NK-92 treated with Interleukin-12 subunit alpha and Interleukin-12 subunit beta, amount 100 ng/mL, for 24 hours (cell line): ENCODE results near the gene CASP2.

Experiments used
- DNase-seq: peaks from one replicate; lab custom pipeline; 2025; lab: John Stamatoyannopoulos, UW

The CASP2 gene

DNA sequence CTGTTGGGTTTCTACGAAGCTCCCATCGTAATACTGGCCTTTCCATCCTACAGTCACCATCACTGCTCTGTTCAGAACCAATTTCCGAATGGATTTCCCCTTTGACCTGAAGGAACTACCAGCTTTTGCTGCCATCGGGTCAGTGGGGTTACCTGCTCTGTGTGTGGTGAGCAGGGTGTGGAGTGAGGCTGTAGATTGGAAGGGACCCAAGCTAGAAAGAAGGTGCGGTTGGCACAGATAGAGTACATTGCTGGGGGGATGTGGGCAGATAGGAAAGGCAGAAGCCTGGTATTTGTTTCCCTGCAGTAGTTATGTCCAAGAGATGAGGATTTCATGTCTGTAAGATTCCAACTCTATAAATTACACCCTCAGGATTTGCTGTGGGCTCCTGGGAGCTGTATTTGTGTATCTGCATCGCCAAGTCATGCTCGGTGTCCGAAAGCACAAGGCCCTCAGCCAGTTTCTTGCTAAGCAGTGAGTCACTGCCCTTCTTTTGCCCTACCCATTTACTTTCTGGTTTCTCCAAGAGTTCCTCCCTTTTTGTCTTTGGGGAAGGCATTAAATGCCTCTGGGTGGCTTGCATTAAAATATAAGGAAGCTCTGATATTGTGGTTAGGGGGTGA is 43.1 kb downstream of the CASP2 start:
- no peak for DNase-seq

DNA sequence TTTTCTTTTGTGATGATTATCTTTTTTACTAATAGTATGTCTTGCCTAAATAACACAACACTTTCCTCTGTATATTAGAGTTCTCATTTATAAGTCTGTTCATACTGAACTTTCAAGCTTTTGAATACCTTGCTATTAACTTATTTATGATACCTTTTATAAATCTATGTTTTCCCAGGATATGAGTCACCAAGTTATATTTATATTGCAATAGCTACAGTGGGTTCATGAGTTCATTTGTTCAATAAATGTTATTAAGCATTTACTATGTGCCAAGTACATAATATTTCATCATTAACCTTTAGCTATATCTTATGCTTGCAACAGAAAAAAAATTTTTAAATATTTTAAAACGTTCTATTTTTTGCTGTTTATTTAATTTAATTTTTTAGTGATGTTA is 46.1 kb downstream of the CASP2 start:
- no peak for DNase-seq

DNA sequence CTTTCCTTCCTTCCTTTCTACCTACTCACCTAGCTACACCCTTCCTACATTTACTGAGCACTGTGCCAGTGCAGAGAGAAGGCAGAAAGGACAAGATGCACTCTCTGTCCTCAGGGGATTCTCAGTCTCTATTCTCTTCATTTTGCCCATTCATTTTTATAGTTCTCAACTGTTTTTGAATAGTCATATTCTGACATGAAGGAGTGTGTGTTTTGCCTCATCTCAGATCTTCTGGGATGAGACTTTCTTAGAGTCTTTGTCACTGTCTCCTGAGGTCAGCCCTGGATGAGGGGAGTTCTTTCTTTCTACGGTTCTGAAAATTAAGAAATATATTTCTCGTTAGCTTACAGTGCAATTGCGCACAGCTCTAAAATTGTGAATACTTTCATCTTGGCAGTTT is 49.1 kb downstream of the CASP2 start:
- no peak for DNase-seq

DNA sequence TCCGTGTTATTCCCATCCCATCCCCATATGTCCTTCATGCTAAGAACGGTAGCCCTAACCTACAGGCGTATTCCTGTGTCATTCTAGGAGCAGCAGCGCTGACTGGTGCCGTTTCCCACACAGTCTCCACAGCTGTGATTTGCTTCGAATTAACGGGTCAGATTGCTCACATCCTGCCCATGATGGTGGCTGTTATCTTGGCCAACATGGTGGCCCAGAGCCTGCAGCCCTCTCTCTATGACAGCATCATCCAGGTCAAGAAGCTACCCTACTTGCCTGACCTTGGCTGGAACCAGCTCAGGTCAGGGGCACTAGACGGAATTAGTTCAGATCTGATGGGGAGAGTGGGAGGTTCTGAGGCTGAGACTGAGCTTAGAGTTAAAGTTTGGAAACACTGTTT is 53.7 kb downstream of the CASP2 start:
- no peak for DNase-seq

DNA sequence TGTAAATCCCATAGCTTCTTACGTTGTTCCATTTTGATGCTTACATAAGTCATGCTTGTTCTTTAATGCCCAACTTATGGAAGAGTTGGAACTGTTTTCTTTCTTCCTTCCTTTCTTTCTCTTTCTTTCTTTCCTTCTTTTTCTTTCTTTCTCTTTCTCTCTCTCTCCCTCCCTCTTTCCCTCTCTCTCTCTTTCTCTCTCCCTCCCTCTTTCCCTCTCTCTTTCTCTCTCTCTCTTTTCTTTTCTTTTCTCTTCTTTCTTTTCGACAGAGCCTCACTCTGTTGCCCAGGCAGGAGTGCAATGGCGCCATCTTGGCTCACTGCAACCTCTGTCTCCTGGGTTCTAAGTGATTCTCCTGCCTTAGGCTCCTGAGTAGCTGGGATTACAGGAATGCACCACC is 55.4 kb downstream of the CASP2 start:
- no peak for DNase-seq

DNA sequence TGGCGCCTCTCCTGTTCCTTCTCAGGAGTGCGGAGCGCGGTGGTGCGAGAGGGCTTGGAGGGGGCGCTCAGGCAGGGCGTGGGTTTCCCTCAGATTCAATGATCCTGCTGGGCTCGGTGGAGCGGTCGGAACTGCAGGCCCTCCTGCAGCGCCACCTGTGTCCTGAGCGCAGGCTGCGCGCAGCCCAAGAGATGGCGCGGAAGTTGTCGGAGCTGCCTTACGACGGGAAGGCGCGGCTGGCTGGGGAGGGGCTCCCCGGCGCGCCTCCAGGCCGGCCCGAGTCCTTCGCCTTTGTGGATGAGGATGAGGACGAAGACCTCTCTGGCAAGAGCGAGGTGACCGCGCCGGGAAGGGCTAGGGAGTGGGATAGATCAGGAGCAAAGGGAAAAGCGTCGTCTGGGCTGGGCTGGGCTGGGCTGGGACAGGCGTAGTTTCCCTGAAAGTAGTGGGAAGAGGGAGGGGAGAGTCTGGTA is 57.3 kb downstream of the CASP2 start:
- no peak for DNase-seq

DNA sequence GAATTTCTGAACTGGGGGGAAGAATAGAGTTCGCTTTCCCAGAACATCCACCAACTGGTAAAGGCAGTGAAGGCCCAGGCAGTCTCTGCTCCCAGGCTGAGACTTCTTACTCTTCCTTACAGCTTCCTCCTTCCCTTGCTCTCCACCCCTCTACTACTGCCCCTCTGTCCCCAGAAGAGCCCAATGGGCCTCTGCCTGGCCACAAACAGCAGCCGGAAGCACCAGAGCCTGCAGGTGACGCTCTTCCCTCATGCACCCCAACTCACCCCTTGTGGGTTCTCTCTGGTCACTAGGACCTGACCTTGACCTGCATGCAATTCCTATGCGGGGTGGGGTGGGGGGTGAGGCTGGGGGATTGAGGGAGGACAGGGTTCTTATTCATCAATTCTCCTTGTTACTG is 57.9 kb downstream of the CASP2 start:
- no peak for DNase-seq

DNA sequence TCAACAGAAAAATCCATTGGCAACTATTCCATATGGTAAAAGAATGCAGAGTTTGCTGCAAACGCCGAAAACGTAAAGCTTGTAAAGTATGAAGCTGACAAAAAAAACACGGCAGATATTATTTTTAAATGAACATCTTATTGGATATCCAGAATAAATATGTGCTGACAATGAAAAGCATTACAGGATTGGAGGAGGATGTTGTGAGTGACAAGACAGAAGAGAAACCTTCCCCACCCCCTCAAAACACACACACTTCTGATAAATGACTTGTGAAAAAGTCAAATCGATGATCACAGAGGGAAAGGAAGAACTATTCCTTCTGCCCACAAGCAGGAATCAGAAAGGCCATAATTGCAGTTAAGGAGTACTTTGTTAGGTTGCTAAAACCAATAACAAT is 59.8 kb downstream of the CASP2 start:
- no peak for DNase-seq

DNA sequence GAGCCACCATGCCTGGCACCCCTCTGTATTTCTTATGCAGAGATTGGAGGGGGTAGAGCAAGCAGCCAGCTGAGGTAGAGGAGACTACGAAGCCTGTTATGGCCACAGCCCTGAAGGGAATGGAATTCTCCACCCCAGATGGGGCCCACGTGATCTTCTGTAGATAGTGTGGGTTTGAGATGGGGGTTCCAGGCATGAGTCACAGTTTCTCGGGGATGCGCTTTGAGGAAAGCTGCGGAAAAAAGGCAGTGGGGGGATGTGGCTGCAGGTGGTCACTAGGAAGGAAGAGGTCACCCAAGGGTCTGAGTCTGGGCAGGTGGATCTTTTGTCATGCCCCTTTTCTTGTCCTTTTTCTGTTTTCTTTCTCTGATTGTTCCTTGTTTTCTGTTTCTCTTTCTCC is 62.9 kb downstream of the CASP2 start:
- DNase-seq: no peak

DNA sequence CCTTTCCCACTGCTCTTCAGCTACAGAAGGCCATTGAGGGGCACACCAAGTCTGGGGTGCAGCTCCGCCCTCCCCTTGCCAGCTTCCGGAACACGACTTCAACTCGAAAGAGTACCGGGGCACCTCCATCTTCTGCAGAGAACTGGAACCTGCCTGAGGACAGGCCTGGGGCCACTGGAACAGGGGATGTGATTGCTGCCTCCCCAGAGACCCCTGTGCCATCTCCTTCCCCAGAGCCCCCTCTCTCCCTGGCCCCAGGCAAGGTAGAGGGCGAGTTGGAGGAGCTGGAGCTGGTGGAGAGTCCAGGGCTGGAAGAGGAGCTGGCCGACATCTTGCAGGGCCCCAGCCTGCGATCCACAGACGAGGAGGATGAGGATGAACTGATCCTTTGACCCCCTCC is 63.4 kb downstream of the CASP2 start:
- no peak for DNase-seq

DNA sequence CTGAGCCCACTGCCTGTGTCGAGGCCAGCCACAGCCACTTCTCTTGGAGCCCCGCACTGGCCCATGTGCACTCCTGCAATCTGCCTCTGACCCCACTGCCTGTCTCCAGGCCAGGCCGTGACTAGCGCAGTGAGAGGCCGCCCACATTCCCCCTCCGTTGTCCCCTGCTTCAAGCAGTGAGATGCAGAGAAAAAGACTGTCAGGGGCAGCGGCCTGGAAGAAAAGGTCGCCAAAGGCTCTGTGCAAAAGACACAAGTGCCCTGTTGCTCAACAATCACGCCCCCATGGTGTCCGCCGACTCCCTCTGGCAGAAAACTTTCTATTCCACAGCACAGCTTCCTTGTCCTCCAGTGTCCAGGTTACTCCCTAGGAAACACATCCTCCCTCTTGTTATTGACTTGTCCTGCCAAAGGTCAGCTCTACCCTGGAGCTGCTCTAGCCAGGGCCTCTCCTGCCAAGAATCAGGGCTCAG is 64.4 kb downstream of the CASP2 start:
- no peak for DNase-seq

DNA sequence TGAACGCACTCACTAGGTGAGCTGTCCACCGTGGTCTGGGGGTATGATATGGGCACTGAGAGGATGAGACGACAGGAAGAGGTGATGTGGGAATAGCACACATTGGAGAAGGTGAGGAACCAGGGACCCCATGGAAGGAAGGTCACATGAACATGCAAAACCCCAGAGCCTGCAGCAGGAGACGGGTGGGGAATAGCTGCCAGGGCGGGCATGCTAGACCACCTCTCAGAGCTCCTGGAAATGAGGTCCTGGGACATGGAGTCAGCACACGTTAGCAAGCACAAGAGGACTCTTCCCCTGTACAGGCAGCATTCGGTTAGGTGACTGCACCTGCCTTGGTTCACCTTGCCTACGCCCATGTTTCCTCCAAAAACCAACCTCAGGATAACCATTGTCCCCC is 66.2 kb downstream of the CASP2 start:
- DNase-seq: no peak

DNA sequence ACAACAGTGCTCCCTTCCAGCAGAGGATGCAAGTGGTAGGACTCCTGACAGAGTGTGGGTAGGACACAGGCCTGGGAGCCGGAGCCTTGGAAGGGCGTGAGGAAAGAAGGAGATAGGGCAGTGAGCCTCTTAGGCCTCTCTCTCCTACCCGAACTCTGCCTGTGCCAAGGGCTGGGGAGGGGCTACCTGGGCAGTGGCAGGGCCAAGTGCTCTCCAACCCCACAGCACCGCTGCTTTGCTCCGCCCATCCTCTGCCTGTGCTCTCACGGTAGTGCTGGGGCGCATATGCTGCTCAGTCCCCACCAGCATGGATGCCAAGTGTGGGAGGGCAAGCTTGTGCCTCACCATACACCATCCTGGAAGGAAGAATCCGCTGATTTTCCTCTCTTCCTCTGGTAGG is 66.8 kb downstream of the CASP2 start:
- DNase-seq: no peak

DNA sequence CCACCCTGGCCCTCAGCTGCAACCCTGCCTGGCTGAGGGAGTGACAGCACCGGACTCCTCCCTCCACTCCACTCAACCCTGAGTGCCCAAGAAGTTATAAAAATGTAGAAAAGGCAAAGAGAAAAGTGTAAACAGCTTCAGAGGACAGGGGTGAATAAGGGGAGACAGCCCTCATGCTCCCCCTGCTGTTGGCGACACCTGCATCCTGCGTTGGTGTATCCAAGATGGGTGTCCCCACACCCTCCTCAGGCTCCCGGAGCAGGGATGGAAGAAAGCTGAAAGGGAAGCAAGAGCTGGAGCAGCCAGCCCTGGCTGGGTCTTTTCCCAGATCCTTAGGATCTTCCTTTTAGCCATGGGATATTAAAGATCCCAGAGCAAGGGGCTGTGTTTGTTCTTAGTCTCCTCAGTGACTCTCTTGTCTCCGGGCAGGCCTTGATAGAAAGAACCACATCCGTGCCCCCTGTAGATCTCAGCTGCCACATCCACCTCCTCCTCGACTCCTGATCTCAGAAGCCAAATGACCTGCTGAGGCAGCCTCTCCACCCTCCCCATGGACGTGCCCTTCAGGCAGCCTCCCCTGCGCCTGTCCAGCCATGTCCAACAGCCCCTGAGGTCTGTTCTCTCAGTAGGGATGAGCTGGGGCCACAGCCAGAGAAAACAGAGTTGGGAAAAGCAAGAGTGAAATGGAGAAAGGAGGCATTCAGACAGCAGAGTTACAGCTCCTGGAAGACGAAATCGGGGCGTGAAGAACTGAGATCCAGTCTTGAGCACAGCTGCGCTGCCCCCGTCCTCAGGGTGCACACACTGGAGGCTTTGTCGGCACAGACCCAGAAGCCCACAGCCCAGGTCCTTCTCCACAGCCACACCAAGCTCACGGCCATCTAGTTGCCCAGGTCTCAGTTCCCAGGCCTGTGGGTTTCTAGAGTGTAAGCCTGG is 67.6 kb downstream of the CASP2 start:
- no peak for DNase-seq

DNA sequence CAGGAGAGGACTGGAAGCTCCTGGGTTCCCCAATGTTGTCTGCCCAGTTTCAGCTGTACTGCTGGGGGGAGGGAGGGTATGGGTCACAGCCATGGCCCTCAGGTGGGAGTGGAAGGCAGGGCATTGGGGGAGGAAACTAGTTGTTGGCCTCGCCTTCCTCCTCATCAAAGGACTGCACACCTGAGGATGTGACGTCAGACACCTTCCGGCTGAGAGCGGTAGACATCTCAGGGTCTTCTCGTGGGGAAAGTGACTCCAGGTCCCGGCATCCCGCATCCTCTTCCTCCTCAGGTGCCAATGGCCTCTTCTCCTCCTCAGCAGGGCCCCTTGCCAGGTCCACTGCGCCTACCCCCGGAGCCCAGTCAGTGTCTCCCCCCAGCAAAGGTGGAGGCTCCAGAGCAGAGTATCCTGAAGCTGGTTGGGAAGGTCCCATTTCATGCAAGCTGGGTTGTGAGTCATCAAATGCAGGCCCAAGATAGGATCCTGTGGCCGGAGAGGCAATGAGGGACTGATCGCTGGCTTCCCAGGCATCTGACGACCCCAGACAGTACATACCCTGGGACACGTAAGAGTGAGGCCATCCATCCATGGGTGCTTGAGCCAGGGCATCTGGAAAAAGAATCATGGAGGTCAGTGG is 68.4 kb downstream of the CASP2 start:
- DNase-seq: no peak
